A549 (cell line): ENCODE results near the gene EXOC2. TPM values are rescaled to one million over a fixed set of nuclear protein-coding genes. Genes with fewer than 3 reads are reported as not detected.

ENCODE experiments used
- HOXA7 ChIP-seq: fragments of 250-450 bp; sonication (Bioruptor Pico); IDR thresholded peaks from 2 replicates; pipeline ENCODE4 v1.5.0; 2020; ENCODE audit warnings: mild to moderate bottlenecking, moderate library complexity
- JUNB ChIP-seq: fragments of >200 bp; sonication (Bioruptor Twin); formaldehyde crosslinking; IDR thresholded peaks from 2 replicates; pipeline ENCODE4 v1.6.1; 2016
- ZNF302 ChIP-seq: fragments of 250-450 bp; sonication (Bioruptor Pico); IDR thresholded peaks from 2 replicates; pipeline ENCODE4 v1.9.0; 2021; ENCODE audit warnings: inconsistent platforms, mild to moderate bottlenecking, moderate library complexity
- polyA plus RNA-seq, 4 experiments: library from polyadenylated mRNA; depleted of rRNA in 3 of 4; stranded (reverse); fragments of >200 nt; fragmentation: RNase III in 1 of 4; extraction: RNeasy Plus Mini Kit Qiagen cat#74134 plus additional on column Dnase treatment in 1 of 4; gene quantifications; 2 replicates in 3 of 4; 3 replicates in 1 of 4; pipeline ENCODE4 v1.2.3, GENCODE V29; 2011 to 2017

The EXOC2 gene
- polyA plus RNA-seq, 2 of the 4 experiments (the other 2 are of a cell fraction) = 13.3 to 22.9 TPM

GRCh38 chr6:435441-436307, 257.3 kb downstream of the EXOC2 start (continued):
- TF ChIP-seq HOXA7 (CRISPR knock-in tag) (no peak), ZNF302 (CRISPR knock-in tag) (no peak), JUNB (no peak)

Other genes starting within 250 kb of the EXOC2 start
- 0.17 TPM in 1 of 2 replicates, not detected in the other for gene HUS1B, start 36.0 kb downstream of the EXOC2 start, polyA plus RNA-seq (2011; rRNA removed)
- 0.09 to 0.25 TPM (median 0.16 TPM) in 3 replicates for gene HUS1B, start 36.0 kb downstream of the EXOC2 start, polyA plus RNA-seq (2017; fragmentation: RNase III; extraction: RNeasy Plus Mini Kit Qiagen cat#74134 plus additional on column Dnase treatment)